Osteoblast (primary cell): ENCODE data around the gene ZNF384. TPM values are rescaled to one million over a fixed set of nuclear protein-coding genes. Genes with fewer than 3 reads are reported as not detected.

Experiments used
- DNase-seq: peaks from one replicate; pipeline ENCODE4 v3.0.0; 2011; ENCODE audit warnings: low spot score, mixed read lengths; ENCODE audit not compliant: insufficient read length; ENCODE audit errors: missing footprints
- H2AFZ ChIP-seq: 2 replicates; pipeline ENCODE4 v1.6.0; 2011; ENCODE audit warnings: mild to moderate bottlenecking, low read length
- H3K27ac ChIP-seq: 2 replicates; pipeline ENCODE4 v1.5.1; 2011; ENCODE audit warnings: mild to moderate bottlenecking, low read depth, low read length, moderate library complexity
- H3K27me3 ChIP-seq: 2 replicates; pipeline ENCODE4 v1.6.0; 2012; ENCODE audit warnings: mild to moderate bottlenecking, control low read depth, inconsistent platforms, low read length, moderate library complexity; ENCODE audit not compliant: insufficient read depth
- H3K36me3 ChIP-seq: 2 replicates; pipeline ENCODE4 v1.5.1; 2011; ENCODE audit warnings: mild to moderate bottlenecking, low read length, control low read depth, moderate library complexity; ENCODE audit not compliant: insufficient read depth
- H3K4me1 ChIP-seq: 2 replicates; pipeline ENCODE4 v1.5.1; 2011; ENCODE audit warnings: mild to moderate bottlenecking, low read length, control low read depth, moderate library complexity; ENCODE audit not compliant: insufficient read depth
- H3K4me2 ChIP-seq: 2 replicates; pipeline ENCODE4 v1.6.0; 2011; ENCODE audit warnings: mild to moderate bottlenecking, low read length; ENCODE audit not compliant: insufficient read depth
- H3K4me3 ChIP-seq: fragments of 200-600 bp; sonication (generic); 3 replicates; pipeline ENCODE4 v1.5.1; 2012; ENCODE audit warnings: mild to moderate bottlenecking, low read length, inconsistent platforms; ENCODE audit not compliant: insufficient read depth
- H3K79me2 ChIP-seq: 2 replicates; pipeline ENCODE4 v1.6.0; 2012; ENCODE audit warnings: mild to moderate bottlenecking, low read length, control low read depth, inconsistent platforms; ENCODE audit not compliant: insufficient read depth
- H3K9me3 ChIP-seq: 2 replicates; pipeline ENCODE4 v1.5.1; 2011; ENCODE audit warnings: low read depth, low read length, control low read depth
- H4K20me1 ChIP-seq: 2 replicates; pipeline ENCODE4 v1.6.0; 2012; ENCODE audit warnings: mild to moderate bottlenecking, low read length, control low read depth; ENCODE audit not compliant: insufficient read depth
- CTCF ChIP-seq: IDR thresholded peaks from 2 replicates; pipeline ENCODE4 v1.5.1; 2011; ENCODE audit warnings: mild to moderate bottlenecking, low read depth, low read length, moderate library complexity; ENCODE audit errors: extremely low read depth
- total RNA-seq: library from RNA; depleted of rRNA; stranded (reverse); fragments of >200 nt; gene quantifications from 2 replicates; pipeline ENCODE4 v1.2.3, GENCODE V29; 2012

ZNF384 gene
- 19.9 and 22.4 TPM in 2 replicates for total RNA-seq

- peak within 1 kb of the TSS; percentile 81 for H3K27ac ChIP-seq
- H3K4me3 ChIP-seq: peak within 1 kb of the TSS; percentile 78
- peak within 1 kb of the TSS; percentile 85 for H3K4me2 ChIP-seq
- no peaks in the 10 kb centered on the region for H3K9me3 ChIP-seq
- H3K36me3 ChIP-seq: peaks cover 3% of the 10 kb centered on the region
- peak; percentile 98 for DNase-seq
- TF ChIP-seq CTCF: peak; percentile 12
- peaks cover 32% of the 10 kb centered on the region for H3K4me1 ChIP-seq
- H4K20me1 ChIP-seq: peaks cover 19% of the 10 kb centered on the region
- no peaks in the 10 kb centered on the region for H3K27me3 ChIP-seq
- H2AFZ ChIP-seq: peak within 1 kb of the TSS; percentile 83
- H3K79me2 ChIP-seq: peaks cover 59% of the 10 kb centered on the region
These were observed at the start of gene ZNF384 for GRCh38 chr12:6688999-6689882. ZNF384 (minus strand) TSS chr12:6689375; CDS start chr12:6679520, 9,855 bp downstream.

GRCh38 chr12:6736754-6737153 lies 47.6 kb upstream of the ZNF384 start:
- Histone ChIP-seq H3K4me1 (peaks cover 11% of the 10 kb centered on the region), H3K27me3 (no peaks in the 10 kb centered on the region), H2AFZ (no peak overlapping the region), H3K27ac (no peak overlapping the region), H3K36me3 (peaks cover 16% of the 10 kb centered on the region), H4K20me1 (no peaks in the 10 kb centered on the region), H3K9me3 (no peaks in the 10 kb centered on the region), H3K4me2 (no peak overlapping the region), H3K79me2 (no peaks in the 10 kb centered on the region), H3K4me3 (no peak overlapping the region)
- TF ChIP-seq CTCF: no peak
- DNase-seq: no peak

GRCh38 chr12:6735448-6736191 lies 46.4 kb upstream of the ZNF384 start:
- Histone ChIP-seq H3K4me3 (no peak overlapping the region), H3K9me3 (no peaks in the 10 kb centered on the region), H4K20me1 (no peaks in the 10 kb centered on the region), H3K27ac (no peak overlapping the region), H3K4me2 (peak overlapping the region; percentile 64), H3K36me3 (peaks cover 27% of the 10 kb centered on the region), H2AFZ (no peak overlapping the region), H3K27me3 (no peaks in the 10 kb centered on the region), H3K79me2 (no peaks in the 10 kb centered on the region), H3K4me1 (peaks cover 11% of the 10 kb centered on the region)
- peak; percentile 85 for TF ChIP-seq CTCF
- DNase-seq: peak; percentile 92
